GM12891 (cell line): ENCODE data around the gene DDIT3.

ENCODE experiments used
- POLR2AphosphoS5 ChIP-seq: IDR thresholded peaks from 2 replicates; pipeline ENCODE4 v1.6.1; 2011; ENCODE audit warnings: low read depth, low read length, control low read depth
- SPI1 ChIP-seq: IDR thresholded peaks from 2 replicates; pipeline ENCODE4 v1.6.1; 2011; ENCODE audit warnings: low read depth, low read length, control low read depth

GRCh38 chr12:57467915-57468314 lies 52.4 kb downstream of the DDIT3 start:
- TF ChIP-seq POLR2AphosphoS5 = no peak
- TF ChIP-seq SPI1 = no peak
